Breast epithelium (tissue), 4 donors: Measurements from ENCODE around the gene SGTB. TPM values are rescaled to one million over a fixed set of nuclear protein-coding genes. Genes with fewer than 3 reads are reported as not detected.

Experiments used
- DNase-seq, 2 donors: peaks; one replicate each; pipeline ENCODE4 v3.0.0-alpha.2; 2019; ENCODE audit warnings: low spot score in 2 of 2
- H3K27ac ChIP-seq, 2 donors: fragments of 200-600 bp; sonication (generic) in 1 of 2; one replicate each; pipeline ENCODE4 v1.5.1; 2016 to 2019; ENCODE audit warnings: mild to moderate bottlenecking in 1 of 2
- H3K27me3 ChIP-seq, 2 donors: fragments of 200-600 bp; sonication (generic) in 1 of 2; one replicate each; pipeline versions ENCODE4 v1.5.1 to v1.6.0; 2017 to 2019; ENCODE audit warnings: control low read depth in 1 of 2, mild to moderate bottlenecking in 1 of 2
- H3K36me3 ChIP-seq: fragments of 200-600 bp; one replicate; pipeline ENCODE4 v1.5.1; 2019
- H3K4me1 ChIP-seq, 2 donors: fragments of 200-600 bp; sonication (generic); one replicate each; pipeline ENCODE4 v1.5.1; 2016 to 2019; ENCODE audit warnings: control low read depth in 1 of 2
- H3K4me3 ChIP-seq, 3 donors: fragments of 200-600 bp; sonication (generic); 1 replicate in 2 of 3; 2 replicates in 1 of 3; pipeline ENCODE4 v1.5.1; 2016 to 2019; ENCODE audit warnings: mild to moderate bottlenecking in 3 of 3, moderate library complexity in 2 of 3
- H3K9me3 ChIP-seq, 2 donors: fragments of 200-600 bp; sonication (generic) in 1 of 2; one replicate each; pipeline ENCODE4 v1.5.1; 2016 to 2019; ENCODE audit warnings: control low read depth in 1 of 2
- POLR2A ChIP-seq: fragments of 450-650 bp; IDR thresholded peaks from one replicate; pipeline ENCODE4 v1.6.1; 2016; ENCODE audit warnings: antibody characterized with exemption, mild to moderate bottlenecking, moderate library complexity
- POLR2AphosphoS5 ChIP-seq, 3 donors: sonication (generic); formaldehyde crosslinking; IDR thresholded peaks; one replicate each; pipeline ENCODE4 v1.6.1; 2017; ENCODE audit warnings: antibody characterized with exemption in 3 of 3
- intact Hi-C: fragments of 100-400 bp; cut with DNase I; formaldehyde crosslinking; loops from one replicate; pipeline ENCODE4 v1.15.1; 2023; ENCODE audit warnings: low total_unique reads
- total RNA-seq, 3 donors: library from RNA; depleted of rRNA; stranded (reverse); fragments of >200 nt; gene quantifications; one replicate each; pipeline ENCODE4 v1.1.0, GENCODE V29; 2016
- TF ChIP-seq, protein P1 (sequence below), 3 donors: fragments of 450-650 bp; IDR thresholded peaks; one replicate each; pipeline ENCODE4 v1.5.1; 2016 to 2017; ENCODE audit warnings: antibody characterized with exemption in 3 of 3, mild to moderate bottlenecking in 3 of 3, moderate library complexity in 3 of 3

SGTB gene, protein sequence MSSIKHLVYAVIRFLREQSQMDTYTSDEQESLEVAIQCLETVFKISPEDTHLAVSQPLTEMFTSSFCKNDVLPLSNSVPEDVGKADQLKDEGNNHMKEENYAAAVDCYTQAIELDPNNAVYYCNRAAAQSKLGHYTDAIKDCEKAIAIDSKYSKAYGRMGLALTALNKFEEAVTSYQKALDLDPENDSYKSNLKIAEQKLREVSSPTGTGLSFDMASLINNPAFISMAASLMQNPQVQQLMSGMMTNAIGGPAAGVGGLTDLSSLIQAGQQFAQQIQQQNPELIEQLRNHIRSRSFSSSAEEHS
- 10 to 100 TPM in 1 of 3 donors, 1 to 10 TPM in 2; 7.9 to 10.5 (median 8.2) TPM for total RNA-seq

DNA sequence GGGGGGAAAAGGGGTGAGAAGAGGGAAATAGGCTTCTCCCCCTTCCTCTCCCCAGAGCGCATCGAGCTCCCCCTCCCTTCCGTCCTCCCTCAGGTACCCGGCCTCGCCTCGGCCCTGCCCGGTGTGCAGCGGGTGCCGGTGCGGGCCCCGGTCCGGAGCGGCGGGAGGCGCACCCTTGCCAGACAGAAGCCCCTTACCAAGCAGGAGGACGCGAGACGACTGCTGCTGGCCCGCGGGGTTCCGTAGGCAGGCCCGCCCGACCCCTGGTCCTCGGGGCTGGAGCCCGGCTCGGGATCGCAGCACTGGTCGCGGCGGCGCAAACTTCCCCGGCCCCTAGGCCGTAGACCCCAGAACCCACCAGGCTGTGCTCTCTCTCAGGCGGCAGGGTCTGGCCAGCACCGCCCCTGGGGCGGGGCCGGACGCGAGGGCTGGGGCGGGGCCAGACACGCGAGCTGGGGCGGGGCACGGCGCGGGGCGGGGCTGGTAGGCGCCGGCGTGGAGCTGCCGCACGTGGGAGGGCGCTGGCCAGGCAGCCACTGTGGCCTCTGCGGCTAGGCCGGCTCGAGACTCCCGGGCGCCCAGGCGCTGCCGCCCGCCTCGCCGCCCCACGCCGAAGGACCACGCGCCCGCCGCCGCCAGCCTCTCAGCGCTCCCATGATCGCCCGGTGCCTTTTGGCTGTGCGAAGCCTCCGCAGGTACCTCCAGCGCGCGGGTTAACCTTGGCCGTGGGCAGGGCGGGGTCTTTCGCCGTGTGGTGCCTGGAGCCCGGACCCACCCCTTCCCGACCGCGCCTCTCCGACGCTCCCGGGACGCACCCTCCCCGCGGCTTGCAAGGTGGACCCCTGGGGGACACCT, at the start of gene SGTB, which contains the start of gene NLN:
TSS of gene SGTB (minus strand) at position 390 of the 855 bp plus-strand sequence. CDS start 1,302 bp downstream, outside the sequence.
TSS of gene NLN (plus strand) at position 486 of the 855 bp plus-strand sequence. CDS start at position 655, 169 bp downstream.
- TF ChIP-seq, protein P1, sequence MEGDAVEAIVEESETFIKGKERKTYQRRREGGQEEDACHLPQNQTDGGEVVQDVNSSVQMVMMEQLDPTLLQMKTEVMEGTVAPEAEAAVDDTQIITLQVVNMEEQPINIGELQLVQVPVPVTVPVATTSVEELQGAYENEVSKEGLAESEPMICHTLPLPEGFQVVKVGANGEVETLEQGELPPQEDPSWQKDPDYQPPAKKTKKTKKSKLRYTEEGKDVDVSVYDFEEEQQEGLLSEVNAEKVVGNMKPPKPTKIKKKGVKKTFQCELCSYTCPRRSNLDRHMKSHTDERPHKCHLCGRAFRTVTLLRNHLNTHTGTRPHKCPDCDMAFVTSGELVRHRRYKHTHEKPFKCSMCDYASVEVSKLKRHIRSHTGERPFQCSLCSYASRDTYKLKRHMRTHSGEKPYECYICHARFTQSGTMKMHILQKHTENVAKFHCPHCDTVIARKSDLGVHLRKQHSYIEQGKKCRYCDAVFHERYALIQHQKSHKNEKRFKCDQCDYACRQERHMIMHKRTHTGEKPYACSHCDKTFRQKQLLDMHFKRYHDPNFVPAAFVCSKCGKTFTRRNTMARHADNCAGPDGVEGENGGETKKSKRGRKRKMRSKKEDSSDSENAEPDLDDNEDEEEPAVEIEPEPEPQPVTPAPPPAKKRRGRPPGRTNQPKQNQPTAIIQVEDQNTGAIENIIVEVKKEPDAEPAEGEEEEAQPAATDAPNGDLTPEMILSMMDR (IDR thresholded peaks at IDR 0.05), result no peak
- TF ChIP-seq POLR2A, result no peak
- TF ChIP-seq POLR2AphosphoS5 (IDR thresholded peaks at IDR 0.05), result no peak
- Histone ChIP-seq H3K9me3 (no peaks in the 10 kb centered on the region), H3K36me3 (no peaks in the 10 kb centered on the region), H3K27ac (peak within 1 kb of the TSS; percentile 70 to 74), H3K4me3 (peak within 1 kb of the TSS; percentile 73 to 97 (median 86)), H3K4me1 (no peaks in the 10 kb centered on the region), H3K27me3 (no peaks in the 10 kb centered on the region)
- peak; percentile 73 to 80 for DNase-seq
- intact Hi-C loops, result no loop called here

- no peak for TF ChIP-seq POLR2A
- TF ChIP-seq, protein P1 (IDR thresholded peaks at IDR 0.05), result no peak
- TF ChIP-seq POLR2AphosphoS5 (IDR thresholded peaks at IDR 0.05), result no peak
- Histone ChIP-seq H3K27me3 (no peaks in the 10 kb centered on the region), H3K9me3 (no peaks in the 10 kb centered on the region), H3K36me3 (no peaks in the 10 kb centered on the region), H3K4me1 (no peaks in the 10 kb centered on the region), H3K4me3 (no peak overlapping the region), H3K27ac (no peak overlapping the region)
- intact Hi-C loops, result no loop called here
- no peak for DNase-seq
These were observed 49.4 kb upstream of the SGTB start for GRCh38 chr5:65771266-65771665.

GRCh38 chr5:65769539-65769938, 47.6 kb upstream of the SGTB start:
- H3K27me3 ChIP-seq, result no peaks in the 10 kb centered on the region
- DNase-seq, result no peak
- intact Hi-C loops, result no loop called here
- no peaks in the 10 kb centered on the region for H3K4me1 ChIP-seq
- H3K36me3 ChIP-seq, result no peaks in the 10 kb centered on the region
- H3K27ac ChIP-seq, result no peak overlapping the region
- H3K9me3 ChIP-seq, result no peaks in the 10 kb centered on the region
- TF ChIP-seq POLR2A, result no peak
- TF ChIP-seq POLR2AphosphoS5 (IDR thresholded peaks at IDR 0.05), result no peak
- TF ChIP-seq, protein P1 (IDR thresholded peaks at IDR 0.05), result no peak
- H3K4me3 ChIP-seq, result no peak overlapping the region

- H3K27ac ChIP-seq, result no peak overlapping the region
These were observed 46.9 kb upstream of the SGTB start for GRCh38 chr5:65768723-65769346.

More at GRCh38 chr5:65768723-65769346, 46.9 kb upstream of the SGTB start:
- intact Hi-C loops, result no loop called here
- Histone ChIP-seq H3K36me3 (no peaks in the 10 kb centered on the region), H3K4me3 (no peak overlapping the region), H3K27me3 (no peaks in the 10 kb centered on the region), H3K4me1 (no peaks in the 10 kb centered on the region), H3K9me3 (no peaks in the 10 kb centered on the region)
- no peak for DNase-seq
- TF ChIP-seq, protein P1 (IDR thresholded peaks at IDR 0.05), result no peak
- TF ChIP-seq POLR2AphosphoS5 (IDR thresholded peaks at IDR 0.05) (no peak), POLR2A (no peak)
